Smooth muscle cell (in vitro differentiated cells): ENCODE results near the gene GALNT7. TPM values are rescaled to one million over a fixed set of nuclear protein-coding genes. Genes with fewer than 3 reads are reported as not detected.

Experiments
- DNase-seq: peaks from one replicate; lab custom pipeline; 2025; ENCODE audit not compliant: unreplicated experiment; lab: John Stamatoyannopoulos, UW
- H2AFZ ChIP-seq: fragments of 200-600 bp; sonication (generic); 2 replicates; pipeline ENCODE4 v1.6.0; 2016; ENCODE audit warnings: antibody characterized with exemption, low read depth, mild to moderate bottlenecking
- H3F3A ChIP-seq: fragments of 200-600 bp; sonication (generic); 2 replicates; pipeline ENCODE4 v1.6.0; 2017; ENCODE audit warnings: antibody characterized with exemption, low read depth
- H3K27ac ChIP-seq: fragments of 200-600 bp; sonication (generic); 2 replicates; pipeline ENCODE4 v1.5.1; 2016; ENCODE audit warnings: low read depth, mild to moderate bottlenecking
- H3K27me3 ChIP-seq: fragments of 200-600 bp; sonication (generic); 2 replicates; pipeline ENCODE4 v1.6.1; 2016; ENCODE audit warnings: low read depth, mild to moderate bottlenecking
- H3K36me3 ChIP-seq: fragments of 200-600 bp; sonication (generic); 2 replicates; pipeline ENCODE4 v1.5.1; 2016; ENCODE audit warnings: low read depth
- H3K4me1 ChIP-seq: fragments of 200-600 bp; sonication (generic); 2 replicates; pipeline ENCODE4 v1.5.1; 2016; ENCODE audit warnings: low read depth
- H3K4me2 ChIP-seq: fragments of 200-600 bp; sonication (generic); 2 replicates; pipeline ENCODE4 v1.6.0; 2016; ENCODE audit warnings: mild to moderate bottlenecking
- H3K4me3 ChIP-seq: fragments of 200-600 bp; sonication (generic); 2 replicates; pipeline ENCODE4 v1.5.1; 2016; ENCODE audit warnings: mild to moderate bottlenecking
- H3K79me2 ChIP-seq: fragments of 200-600 bp; sonication (generic); 2 replicates; pipeline ENCODE4 v1.6.0; 2016; ENCODE audit warnings: low read depth, mild to moderate bottlenecking
- H3K9ac ChIP-seq: fragments of 200-600 bp; sonication (generic); 2 replicates; pipeline ENCODE4 v1.6.0; 2016; ENCODE audit warnings: low read depth
- H3K9me3 ChIP-seq: fragments of 200-600 bp; sonication (generic); replicated peaks from 2 replicates; pipeline ENCODE4 v1.5.1; 2016; ENCODE audit warnings: low read depth
- H4K20me1 ChIP-seq: fragments of 200-600 bp; sonication (generic); 2 replicates; pipeline ENCODE4 v1.6.0; 2016; ENCODE audit warnings: low read depth
- CTCF ChIP-seq: fragments of 200-600 bp; sonication (generic); IDR thresholded peaks from 2 replicates; pipeline ENCODE4 v1.5.1; 2017; ENCODE audit warnings: borderline replicate concordance, mild to moderate bottlenecking, antibody characterized with exemption; ENCODE audit not compliant: insufficient read depth, poor library complexity, severe bottlenecking
- WGBS: methylation state at CpG from one replicate; pipeline ENCODE4 v1.1.7; 2016; ENCODE audit warnings: low lambda C conversion rate; 5-methylcytosine and 5-hydroxymethylcytosine counted together
- polyA plus RNA-seq: library from polyadenylated mRNA; unstranded; fragments of >200 nt; fragmentation: Nextera tagmentation; extraction: Ambion mirVana; gene quantifications from 2 replicates; pipeline ENCODE4 v1.2.1, GENCODE V29; 2016
- total RNA-seq: library from RNA; depleted of rRNA; stranded (reverse); fragments of >200 nt; gene quantifications from 2 replicates; pipeline ENCODE4 v1.2.3, GENCODE V29; 2014

The GALNT7 gene
- total and polyA plus RNA-seq, 2 experiments from 2014 or later: 9.0 to 33.4 TPM

DNA sequence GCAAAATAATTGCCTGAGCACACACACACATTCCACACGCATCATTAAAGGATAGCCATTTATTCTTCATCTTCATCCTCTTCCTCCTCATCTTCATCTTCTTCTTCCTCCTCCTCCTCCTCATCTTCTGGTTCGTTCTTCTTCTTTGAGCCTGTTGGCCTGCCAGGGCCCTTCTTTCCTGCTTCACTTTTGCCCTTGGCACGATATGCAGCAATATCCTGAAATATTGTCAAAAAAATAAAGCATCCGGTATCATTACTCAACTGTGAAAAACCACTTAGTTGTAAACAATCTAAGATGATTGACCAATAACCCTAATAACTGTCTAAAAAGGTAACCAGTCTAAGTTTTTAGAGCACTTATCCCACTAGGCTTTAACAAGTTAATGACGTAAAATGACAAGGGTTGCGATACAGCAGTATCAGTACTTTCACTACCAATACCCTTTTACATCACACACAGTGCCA is 163.4 kb downstream of the GALNT7 start:
- no peaks in the 10 kb centered on the region for H3K27me3 ChIP-seq
- peaks cover 35% of the 10 kb centered on the region for H3K4me1 ChIP-seq
- WGBS: 84% methylated on average over 6 of the region's 6 CpGs
- peak overlapping the region; percentile 82 for H3K4me3 ChIP-seq
- no peak overlapping the region for H3K27ac ChIP-seq
- H3K4me2 ChIP-seq: peak overlapping the region; percentile 92
- DNase-seq: no peak
- TF ChIP-seq CTCF: no peak
- peaks cover 14% of the 10 kb centered on the region for H3F3A ChIP-seq
- H2AFZ ChIP-seq: no peak overlapping the region
- no peak overlapping the region for H3K9ac ChIP-seq
- no peaks in the 10 kb centered on the region for H3K9me3 ChIP-seq
- peaks cover 9% of the 10 kb centered on the region for H4K20me1 ChIP-seq
- peaks cover 39% of the 10 kb centered on the region for H3K79me2 ChIP-seq
- H3K36me3 ChIP-seq: peaks cover 5% of the 10 kb centered on the region

GRCh38 chr4:173332963-173333657 is 164.5 kb downstream of the GALNT7 start:
- peak overlapping the region; percentile 54 for H3K9ac ChIP-seq
- H3K27me3 ChIP-seq: no peaks in the 10 kb centered on the region
- peaks cover 35% of the 10 kb centered on the region for H3K4me1 ChIP-seq
- no peak for TF ChIP-seq CTCF
- 20% methylated on average over 21 of the region's 21 CpGs for WGBS
- H3K36me3 ChIP-seq: peaks cover 5% of the 10 kb centered on the region
- H2AFZ ChIP-seq: no peak overlapping the region
- no peak for DNase-seq
- peak overlapping the region; percentile 92 for H3K4me2 ChIP-seq
- H3K27ac ChIP-seq: peak overlapping the region; percentile 86
- H3K9me3 ChIP-seq: no peaks in the 10 kb centered on the region
- peaks cover 9% of the 10 kb centered on the region for H4K20me1 ChIP-seq
- peak overlapping the region; percentile 82 for H3K4me3 ChIP-seq
- peaks cover 39% of the 10 kb centered on the region for H3K79me2 ChIP-seq
- peaks cover 14% of the 10 kb centered on the region for H3F3A ChIP-seq

GRCh38 chr4:173333658-173334084 is 165.1 kb downstream of the GALNT7 start:
- H2AFZ ChIP-seq: peak overlapping the region; percentile 85
- H3K9me3 ChIP-seq: no peaks in the 10 kb centered on the region
- H3K27ac ChIP-seq: peak overlapping the region; percentile 86
- peaks cover 35% of the 10 kb centered on the region for H3K4me1 ChIP-seq
- peaks cover 39% of the 10 kb centered on the region for H3K79me2 ChIP-seq
- peaks cover 9% of the 10 kb centered on the region for H4K20me1 ChIP-seq
- peaks cover 14% of the 10 kb centered on the region for H3F3A ChIP-seq
- 2% methylated on average over 11 of the region's 53 CpGs for WGBS
- DNase-seq: no peak
- TF ChIP-seq CTCF: no peak
- H3K9ac ChIP-seq: peak overlapping the region; percentile 86
- no peaks in the 10 kb centered on the region for H3K27me3 ChIP-seq
- peak overlapping the region; percentile 82 for H3K4me3 ChIP-seq
- peaks cover 5% of the 10 kb centered on the region for H3K36me3 ChIP-seq
- H3K4me2 ChIP-seq: peak overlapping the region; percentile 92
